IMR-90 (cell line): ENCODE data around the gene YBX2.

Experiments
- BHLHE40 ChIP-seq: fragments of 150-350 bp; IDR thresholded peaks from 2 replicates; pipeline ENCODE4 v1.6.1; 2016; ENCODE audit warnings: mild to moderate bottlenecking, low read depth, low read length
- CEBPB ChIP-seq: IDR thresholded peaks from 2 replicates; pipeline ENCODE4 v1.6.1; 2012; ENCODE audit warnings: low read depth, low read length, improper control_type of control experiment
- CHD1 ChIP-seq: IDR thresholded peaks from 2 replicates; pipeline ENCODE4 v1.6.1; 2012; ENCODE audit warnings: low read depth, low read length, improper control_type of control experiment
- CTCF ChIP-seq: conservative IDR thresholded peaks from 2 replicates; pipeline ENCODE4 v1.5.1; 2012; ENCODE audit warnings: mild to moderate bottlenecking, low read depth, low read length, improper control_type of control experiment
- ELK1 ChIP-seq: fragments of 150-350 bp; IDR thresholded peaks from 2 replicates; pipeline ENCODE4 v1.6.1; 2016; ENCODE audit warnings: low read depth, mild to moderate bottlenecking, low read length, moderate library complexity, borderline replicate concordance
- FOS ChIP-seq: fragments of 150-350 bp; IDR thresholded peaks from 2 replicates; pipeline ENCODE4 v1.6.1; 2016; ENCODE audit warnings: low read depth, low read length
- MAFK ChIP-seq: IDR thresholded peaks from 2 replicates; pipeline ENCODE4 v1.6.1; 2012; ENCODE audit warnings: low read depth, low read length, improper control_type of control experiment
- MXI1 ChIP-seq: IDR thresholded peaks from 2 replicates; pipeline ENCODE4 v1.6.1; 2012; ENCODE audit warnings: low read depth, mild to moderate bottlenecking, low read length, moderate library complexity, borderline replicate concordance
- POLR2A ChIP-seq: IDR thresholded peaks from 2 replicates; pipeline ENCODE4 v1.6.1; 2012; ENCODE audit warnings: mild to moderate bottlenecking, low read depth, low read length
- RAD21 ChIP-seq: IDR thresholded peaks from 2 replicates; pipeline ENCODE4 v1.6.1; 2012; ENCODE audit warnings: low read length, improper control_type of control experiment
- RCOR1 ChIP-seq: IDR thresholded peaks from 2 replicates; pipeline ENCODE4 v1.6.1; 2012; ENCODE audit warnings: mild to moderate bottlenecking, low read length, improper control_type of control experiment; ENCODE audit not compliant: insufficient replicate concordance
- RFX5 ChIP-seq: IDR thresholded peaks from 2 replicates; pipeline ENCODE4 v1.8.0; 2012; ENCODE audit warnings: low read depth, mild to moderate bottlenecking, low read length, moderate library complexity
- SMC3 ChIP-seq: fragments of 150-350 bp; IDR thresholded peaks from 2 replicates; pipeline ENCODE4 v1.6.1; 2016; ENCODE audit warnings: low read depth, mild to moderate bottlenecking, antibody characterized with exemption, low read length, moderate library complexity
- USF2 ChIP-seq: fragments of 150-350 bp; IDR thresholded peaks from 2 replicates; pipeline ENCODE4 v1.6.1; 2017; ENCODE audit warnings: mild to moderate bottlenecking, antibody characterized with exemption, low read length, low read depth

GRCh38 chr17:7279448-7279847 is 15.0 kb downstream of the YBX2 start:
- TF ChIP-seq CTCF (no peak), POLR2A (no peak), MXI1 (no peak), RCOR1 (no peak), RAD21 (no peak), CEBPB (no peak), ELK1 (no peak), USF2 (no peak), RFX5 (no peak), CHD1 (no peak), BHLHE40 (no peak), MAFK (no peak), FOS (no peak), SMC3 (no peak)
